ENCODE data around the gene SLC16A11.

Gene SLC16A11

GRCh38 chr17:7025245-7025644 lies 18.6 kb downstream of the SLC16A11 start:
- no peak overlapping the region for H4K91ac ChIP-seq (ENCODE audit: low read depth, low read length, poor library complexity)

GRCh38 chr17:7024402-7024785 lies 19.5 kb downstream of the SLC16A11 start:
- Histone ChIP-seq H4K8ac (ENCODE audit: low read depth, low read length) (no peak overlapping the region), H2AFZ (ENCODE audit: low read length) (no peak overlapping the region), H3K27ac (replicated peaks; ENCODE audit: low read length) (no peak overlapping the region), H3K4me1 (ENCODE audit: control insufficient read depth in 2 of 2, insufficient read depth in 1 of 2, low read depth in 1 of 2, low read length in 2 of 2) (peaks cover 6 to 10% of the 10 kb centered on the region in 2 donors), H3K79me1 (ENCODE audit: low read depth, low read length) (peaks cover 1% of the 10 kb centered on the region), H3K23ac (ENCODE audit: low read depth, low read length, poor library complexity) (peak overlapping the region; percentile 62), H3K18ac (ENCODE audit: low read length) (no peak overlapping the region), H3K4ac (ENCODE audit: low read length) (peak overlapping the region; percentile 47), H2BK5ac (ENCODE audit: low read length) (peak overlapping the region; percentile 61), H3K27me3 (ENCODE audit: control insufficient read depth in 3 of 3, insufficient read depth in 3 of 3, low read depth in 1 of 3, low read length in 3 of 3) (peaks cover 13 to 55% (median 35%) of the 10 kb centered on the region in 3 experiments), H3K9ac (ENCODE audit: low read depth, low read length, poor library complexity) (no peak overlapping the region), H2AK5ac (ENCODE audit: low read depth, low read length) (peak overlapping the region; percentile 95), H2BK15ac (ENCODE audit: low read length) (peak overlapping the region; percentile 91), H3K9me3 (replicated peaks in 1 of 2; ENCODE audit: control insufficient read depth in 2 of 2, insufficient read depth in 1 of 2, low read depth in 1 of 2, low read length in 2 of 2) (peaks cover 0 to 8% of the 10 kb centered on the region in 2 donors), H4K91ac (ENCODE audit: low read depth, low read length, poor library complexity) (no peak overlapping the region), H2BK12ac (ENCODE audit: low read length) (peak overlapping the region; percentile 53), H3K14ac (ENCODE audit: low read length) (peak overlapping the region; percentile 87), H3K4me3 (ENCODE audit: low read length in 2 of 2) (no peak overlapping the region), H2BK120ac (ENCODE audit: low read depth, low read length) (no peak overlapping the region), H3K4me2 (ENCODE audit: insufficient read depth, low read length, poor library complexity, severe bottlenecking) (no peak overlapping the region), H3K36me3 (replicated peaks in 1 of 2; ENCODE audit: control insufficient read depth in 2 of 2, insufficient read depth in 2 of 2, low read length in 2 of 2) (no peaks in the 10 kb centered on the region)
- DNase-seq (ENCODE audit: low spot score): no peak
- no CpG with 5 or more reads among the region's 8 CpGs for WGBS, 2 donors (ENCODE audit: extremely low coverage in 2 of 2, insufficient read length in 2 of 2, insufficient replicate concordance in 1 of 2)

More at GRCh38 chr17:7025245-7025644, 18.6 kb downstream of the SLC16A11 start:
- H3K18ac ChIP-seq (ENCODE audit: low read length): no peak overlapping the region
- no peak overlapping the region for H2AK5ac ChIP-seq (ENCODE audit: low read depth, low read length)
- no peak for DNase-seq (ENCODE audit: low spot score)
- H4K8ac ChIP-seq (ENCODE audit: low read depth, low read length): no peak overlapping the region
- no CpG with 5 or more reads among the region's 1 CpG for WGBS, 2 donors (ENCODE audit: extremely low coverage in 2 of 2, insufficient read length in 2 of 2, insufficient replicate concordance in 1 of 2)
- peaks cover 0 to 8% of the 10 kb centered on the region in 2 donors for H3K9me3 ChIP-seq (replicated peaks in 1 of 2; ENCODE audit: control insufficient read depth in 2 of 2, insufficient read depth in 1 of 2, low read depth in 1 of 2, low read length in 2 of 2)
- no peak overlapping the region for H3K4ac ChIP-seq (ENCODE audit: low read length)
- H3K36me3 ChIP-seq (replicated peaks in 1 of 2; ENCODE audit: control insufficient read depth in 2 of 2, insufficient read depth in 2 of 2, low read length in 2 of 2): no peaks in the 10 kb centered on the region
- H3K27ac ChIP-seq (replicated peaks; ENCODE audit: low read length): no peak overlapping the region
- H3K79me1 ChIP-seq (ENCODE audit: low read depth, low read length): peaks cover 1% of the 10 kb centered on the region
- H3K4me1 ChIP-seq (ENCODE audit: control insufficient read depth in 2 of 2, insufficient read depth in 1 of 2, low read depth in 1 of 2, low read length in 2 of 2): peaks cover 3 to 4% of the 10 kb centered on the region in 2 donors
- H3K23ac ChIP-seq (ENCODE audit: low read depth, low read length, poor library complexity): no peak overlapping the region
- no peak overlapping the region for H2BK5ac ChIP-seq (ENCODE audit: low read length)
- no peak overlapping the region for H3K9ac ChIP-seq (ENCODE audit: low read depth, low read length, poor library complexity)
- no peak overlapping the region for H2BK120ac ChIP-seq (ENCODE audit: low read depth, low read length)
- H3K4me2 ChIP-seq (ENCODE audit: insufficient read depth, low read length, poor library complexity, severe bottlenecking): no peak overlapping the region
- no peak overlapping the region for H3K4me3 ChIP-seq (ENCODE audit: low read length in 2 of 2)
- H2BK12ac ChIP-seq (ENCODE audit: low read length): no peak overlapping the region
- H3K27me3 ChIP-seq (ENCODE audit: control insufficient read depth in 3 of 3, insufficient read depth in 3 of 3, low read depth in 1 of 3, low read length in 3 of 3): peaks cover 13 to 54% (median 35%) of the 10 kb centered on the region in 3 experiments
- no peak overlapping the region for H3K14ac ChIP-seq (ENCODE audit: low read length)
- no peak overlapping the region for H2BK15ac ChIP-seq (ENCODE audit: low read length)
- no peak overlapping the region for H2AFZ ChIP-seq (ENCODE audit: low read length)

GRCh38 chr17:7023576-7024401 lies 20.1 kb downstream of the SLC16A11 start:
- no peak overlapping the region for H3K27ac ChIP-seq (replicated peaks; ENCODE audit: low read length)
- peak overlapping the region; percentile 57 for H3K4me2 ChIP-seq (ENCODE audit: insufficient read depth, low read length, poor library complexity, severe bottlenecking)
- WGBS, 2 donors (ENCODE audit: extremely low coverage in 2 of 2, insufficient read length in 2 of 2, insufficient replicate concordance in 1 of 2): no CpG with 5 or more reads among the region's 51 CpGs

More at GRCh38 chr17:7023576-7024401, 20.1 kb downstream of the SLC16A11 start:
- Histone ChIP-seq H2BK120ac (ENCODE audit: low read depth, low read length) (no peak overlapping the region), H3K4ac (ENCODE audit: low read length) (peak overlapping the region; percentile 47), H2BK15ac (ENCODE audit: low read length) (peak overlapping the region; percentile 91), H2BK5ac (ENCODE audit: low read length) (peak overlapping the region; percentile 61), H3K4me3 (ENCODE audit: low read length in 2 of 2) (peak overlapping the region in 1 of 2 donors; percentile 60), H2BK12ac (ENCODE audit: low read length) (peak overlapping the region; percentile 8), H4K91ac (ENCODE audit: low read depth, low read length, poor library complexity) (no peak overlapping the region), H2AFZ (ENCODE audit: low read length) (peak overlapping the region; percentile 32), H3K9me3 (replicated peaks in 1 of 2; ENCODE audit: control insufficient read depth in 2 of 2, insufficient read depth in 1 of 2, low read depth in 1 of 2, low read length in 2 of 2) (peaks cover 0 to 8% of the 10 kb centered on the region in 2 donors), H3K4me1 (ENCODE audit: control insufficient read depth in 2 of 2, insufficient read depth in 1 of 2, low read depth in 1 of 2, low read length in 2 of 2) (peaks cover 6 to 10% of the 10 kb centered on the region in 2 donors), H3K14ac (ENCODE audit: low read length) (peak overlapping the region; percentile 87), H3K79me1 (ENCODE audit: low read depth, low read length) (peaks cover 1% of the 10 kb centered on the region), H3K18ac (ENCODE audit: low read length) (peak overlapping the region; percentile 91), H3K23ac (ENCODE audit: low read depth, low read length, poor library complexity) (peak overlapping the region; percentile 62), H3K9ac (ENCODE audit: low read depth, low read length, poor library complexity) (no peak overlapping the region), H3K27me3 (ENCODE audit: control insufficient read depth in 3 of 3, insufficient read depth in 3 of 3, low read depth in 1 of 3, low read length in 3 of 3) (peaks cover 13 to 55% (median 35%) of the 10 kb centered on the region in 3 experiments), H3K36me3 (replicated peaks in 1 of 2; ENCODE audit: control insufficient read depth in 2 of 2, insufficient read depth in 2 of 2, low read length in 2 of 2) (no peaks in the 10 kb centered on the region), H2AK5ac (ENCODE audit: low read depth, low read length) (peak overlapping the region; percentile 74), H4K8ac (ENCODE audit: low read depth, low read length) (peak overlapping the region; percentile 58)
- peak; percentile 81 for DNase-seq (ENCODE audit: low spot score)
